Measurements from ENCODE around the gene HTR3B. TPM values are rescaled to one million over a fixed set of nuclear protein-coding genes. Genes with fewer than 3 reads are reported as not detected.

The HTR3B gene
- polyA plus RNA-seq, 1 of the 3 experiments (the other 2 are of a cell fraction), result not detected

- WGBS (ENCODE audit: low lambda C conversion rate), result 22% methylated on average over 4 of the region's 4 CpGs
- no peaks in the 10 kb centered on the region for H4K20me1 ChIP-seq (ENCODE audit: insufficient read depth)
- H3K9me2 ChIP-seq, result no peaks in the 10 kb centered on the region
- H3K36me3 ChIP-seq (replicated peaks in 1 of 2; ENCODE audit: control insufficient read depth in 1 of 2, insufficient read depth in 2 of 2, low read length in 1 of 2), result no peaks in the 10 kb centered on the region
- ChIA-PET POLR2A (no interaction called here), CTCF (interaction anchor here (3.2 to 8.6 kb wide), 3 partner anchors 17 to 284 kb away, joined by 16 to 59 read pairs (median 19); no protein-coding TSS in a partner anchor)
- H3K4me1 ChIP-seq (ENCODE audit: control insufficient read depth in 1 of 2, insufficient read depth in 2 of 2, low read depth in 1 of 2, low read length in 1 of 2), result peaks cover 0 to 7% of the 10 kb centered on the region in 2 experiments; a peak in 1 of 4 replicates
- H3K4me2 ChIP-seq, result no peak overlapping the region
- no peak for DNase-seq
- H3K79me2 ChIP-seq (ENCODE audit: insufficient read depth), result no peaks in the 10 kb centered on the region
- H3F3A ChIP-seq (replicated peaks; ENCODE audit: insufficient read depth), result no peaks in the 10 kb centered on the region
- H3K9ac ChIP-seq, result no peak overlapping the region
- H3K4me3 ChIP-seq (ENCODE audit: low read depth in 2 of 2, low read length in 1 of 2), result no peak overlapping the region
- no peak overlapping the region for H3K27ac ChIP-seq (ENCODE audit: low read depth in 2 of 2, low read length in 1 of 2)
- TF ChIP-seq NRF1 (IDR thresholded peaks at IDR 0.05; ENCODE audit: low read depth, low read length) (no peak), RAD21 (IDR thresholded peaks at IDR 0.05; ENCODE audit: low read length) (no peak), MAX (IDR thresholded peaks at IDR 0.05; ENCODE audit: low read depth) (no peak), GABPA (IDR thresholded peaks at IDR 0.05; ENCODE audit: low read depth) (no peak), FOSL2 (IDR thresholded peaks at IDR 0.05; ENCODE audit: borderline replicate concordance, low read depth) (no peak), TAF1 (IDR thresholded peaks at IDR 0.05; ENCODE audit: borderline replicate concordance, low read depth, low read length) (no peak), NFIC (IDR thresholded peaks at IDR 0.05; ENCODE audit: borderline replicate concordance) (no peak)
- TF ChIP-seq, protein P1, sequence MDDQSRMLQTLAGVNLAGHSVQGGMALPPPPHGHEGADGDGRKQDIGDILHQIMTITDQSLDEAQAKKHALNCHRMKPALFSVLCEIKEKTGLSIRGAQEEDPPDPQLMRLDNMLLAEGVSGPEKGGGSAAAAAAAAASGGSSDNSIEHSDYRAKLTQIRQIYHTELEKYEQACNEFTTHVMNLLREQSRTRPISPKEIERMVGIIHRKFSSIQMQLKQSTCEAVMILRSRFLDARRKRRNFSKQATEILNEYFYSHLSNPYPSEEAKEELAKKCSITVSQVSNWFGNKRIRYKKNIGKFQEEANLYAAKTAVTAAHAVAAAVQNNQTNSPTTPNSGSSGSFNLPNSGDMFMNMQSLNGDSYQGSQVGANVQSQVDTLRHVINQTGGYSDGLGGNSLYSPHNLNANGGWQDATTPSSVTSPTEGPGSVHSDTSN (IDR thresholded peaks at IDR 0.05), result no peak
- H3K27me3 ChIP-seq (ENCODE audit: insufficient read depth), result no peaks in the 10 kb centered on the region; the same call in 1 of the 2 replicates
- no peaks in the 10 kb centered on the region for H3K9me3 ChIP-seq
- H2AFZ ChIP-seq (ENCODE audit: low read depth), result no peak overlapping the region
These were observed 72.5 kb downstream of the HTR3B start for GRCh38 chr11:113977071-113977490.

DNA sequence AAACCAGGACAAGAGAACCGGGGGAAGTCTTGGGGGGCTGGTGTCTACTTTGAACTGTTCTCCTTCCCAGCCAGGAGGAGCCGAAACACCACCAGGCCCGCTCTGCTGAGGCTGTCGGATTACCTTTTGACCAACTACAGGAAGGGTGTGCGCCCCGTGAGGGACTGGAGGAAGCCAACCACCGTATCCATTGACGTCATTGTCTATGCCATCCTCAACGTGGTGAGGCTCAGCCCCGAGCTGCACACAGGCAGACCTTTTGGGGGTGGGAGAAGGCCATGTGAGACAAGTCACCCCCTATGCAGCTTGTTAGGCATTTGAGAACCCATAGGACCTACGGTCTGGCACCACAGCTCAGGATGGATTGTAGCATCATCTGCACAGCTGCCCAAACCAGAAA lies 73.1 kb downstream of the HTR3B start:
- H3K4me2 ChIP-seq, result no peak overlapping the region
- no peak overlapping the region for H3K9ac ChIP-seq
- CTCF ChIA-PET, result interaction anchor here (3.2 to 8.6 kb wide), 2 partner anchors 16 to 81 kb away, joined by 16 to 59 read pairs; no protein-coding TSS in a partner anchor
- H3K9me3 ChIP-seq, result no peaks in the 10 kb centered on the region
- POLR2A ChIA-PET, result no interaction called here
- no peak overlapping the region for H3K4me3 ChIP-seq (ENCODE audit: low read depth in 2 of 2, low read length in 1 of 2)
- 44% methylated on average over 10 of the region's 11 CpGs for WGBS (ENCODE audit: low lambda C conversion rate)
- no peaks in the 10 kb centered on the region for H3F3A ChIP-seq (replicated peaks; ENCODE audit: insufficient read depth)
- no peaks in the 10 kb centered on the region for H4K20me1 ChIP-seq (ENCODE audit: insufficient read depth)
- no peaks in the 10 kb centered on the region for H3K79me2 ChIP-seq (ENCODE audit: insufficient read depth)
- H3K27ac ChIP-seq (ENCODE audit: low read depth in 2 of 2, low read length in 1 of 2), result no peak overlapping the region
- peaks cover 0 to 6% of the 10 kb centered on the region in 2 experiments; a peak in 1 of 4 replicates for H3K4me1 ChIP-seq (ENCODE audit: control insufficient read depth in 1 of 2, insufficient read depth in 2 of 2, low read depth in 1 of 2, low read length in 1 of 2)
- H3K9me2 ChIP-seq, result no peaks in the 10 kb centered on the region
- no peaks in the 10 kb centered on the region; the same call in 1 of the 2 replicates for H3K27me3 ChIP-seq (ENCODE audit: insufficient read depth)
- H3K36me3 ChIP-seq (replicated peaks in 1 of 2; ENCODE audit: control insufficient read depth in 1 of 2, insufficient read depth in 2 of 2, low read length in 1 of 2), result no peaks in the 10 kb centered on the region
- no peak for TF ChIP-seq USF1 (IDR thresholded peaks at IDR 0.05; ENCODE audit: borderline replicate concordance, low read depth)
- no peak for DNase-seq
- no peak overlapping the region for H2AFZ ChIP-seq (ENCODE audit: low read depth)

DNA sequence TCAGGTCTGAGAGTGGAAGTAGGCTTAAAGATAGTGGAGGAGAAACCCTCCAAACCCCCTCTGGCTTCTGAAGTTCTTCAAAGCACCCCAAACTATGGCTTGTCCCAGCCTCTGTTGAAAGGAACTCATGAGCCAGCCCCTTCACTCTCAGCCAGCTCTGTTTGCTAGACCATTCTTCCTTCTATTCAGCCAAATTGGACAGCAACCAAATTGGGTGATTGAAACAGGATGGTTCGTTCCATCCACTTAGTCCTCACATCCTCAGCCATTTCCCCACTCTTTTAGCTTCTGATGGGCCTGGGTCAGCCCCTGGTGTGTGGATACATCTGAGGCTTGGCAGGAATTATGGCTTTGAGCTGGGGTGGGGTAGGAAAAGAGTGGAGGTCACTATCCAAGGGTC lies 74.8 kb downstream of the HTR3B start:
- Histone ChIP-seq H3K4me2 (no peak overlapping the region), H2AFZ (ENCODE audit: low read depth) (no peak overlapping the region), H3K9me2 (no peaks in the 10 kb centered on the region), H3K9ac (no peak overlapping the region), H3K4me3 (ENCODE audit: low read depth in 2 of 2, low read length in 1 of 2) (no peak overlapping the region), H3K79me2 (ENCODE audit: insufficient read depth) (no peaks in the 10 kb centered on the region), H3F3A (replicated peaks; ENCODE audit: insufficient read depth) (no peaks in the 10 kb centered on the region), H3K36me3 (replicated peaks in 1 of 2; ENCODE audit: control insufficient read depth in 1 of 2, insufficient read depth in 2 of 2, low read length in 1 of 2) (no peaks in the 10 kb centered on the region), H3K4me1 (ENCODE audit: control insufficient read depth in 1 of 2, insufficient read depth in 2 of 2, low read depth in 1 of 2, low read length in 1 of 2) (peaks cover 0 to 6% of the 10 kb centered on the region in 2 experiments; a peak in 1 of 4 replicates), H3K9me3 (no peaks in the 10 kb centered on the region), H3K27ac (ENCODE audit: low read depth in 2 of 2, low read length in 1 of 2) (no peak overlapping the region), H3K27me3 (ENCODE audit: insufficient read depth) (no peaks in the 10 kb centered on the region; the same call in 1 of the 2 replicates), H4K20me1 (ENCODE audit: insufficient read depth) (no peaks in the 10 kb centered on the region)
- POLR2A ChIA-PET, result no interaction called here
- 20% methylated on average over 1 of the region's 1 CpG for WGBS (ENCODE audit: low lambda C conversion rate)
- CTCF ChIA-PET, result interaction anchor here (0.6 to 8.6 kb wide), 4 partner anchors 15 to 290 kb away, joined by 4 to 59 read pairs (median 14); no protein-coding TSS in a partner anchor
- no peak for DNase-seq
- no peak for TF ChIP-seq ELF1 (IDR thresholded peaks at IDR 0.05)
- TF ChIP-seq REST (IDR thresholded peaks at IDR 0.05; ENCODE audit: low read depth, low read length), result no peak
- no peak for TF ChIP-seq MXI1 (IDR thresholded peaks at IDR 0.05; ENCODE audit: low read depth, low read length)
- no peak for TF ChIP-seq MEF2A (IDR thresholded peaks at IDR 0.05; ENCODE audit: borderline replicate concordance, low read depth)
- TF ChIP-seq SMC3 (IDR thresholded peaks at IDR 0.05; ENCODE audit: low read depth, low read length), result no peak
- no peak for TF ChIP-seq RFX5 (IDR thresholded peaks at IDR 0.05; ENCODE audit: low read length)
